IMR-90 (cell line): Measurements from ENCODE around the gene ALK. TPM values are rescaled to one million over a fixed set of nuclear protein-coding genes. Genes with fewer than 3 reads are reported as not detected.

Source experiments
- ATAC-seq: fragments of 200-7000 bp; cut with Tn5 transposase; 2 replicates; pipeline ENCODE4 v1.9.1; 2020; ENCODE audit warnings: low read depth, mild to moderate bottlenecking, moderate library complexity
- BruUV-seq: library from RNA; stranded (reverse); fragments of 400-500 nt; replicated peaks from 2 replicates; lab custom pipeline; 2021; lab: Mats Ljungman, UMichigan
- CTCF ChIA-PET: fragments of 300-600 bp; formaldehyde crosslinking; extraction: SDS; loops from one replicate; lab custom pipeline; 2021; ENCODE audit warnings: antibody characterized with exemption; lab: Yijun Ruan, JAX
- POLR2A ChIA-PET: fragments of 300-600 bp; sonication (Branson Sonifier 250); formaldehyde crosslinking; loops from one replicate; lab custom pipeline; 2022; ENCODE audit warnings: antibody characterized with exemption; ENCODE audit not compliant: unreplicated experiment; lab: Charles Lee
- DNase-seq: peaks from one replicate; pipeline ENCODE4 v3.0.0; 2013
- H2AFZ ChIP-seq: replicated peaks from 2 replicates; pipeline ENCODE3; 2013; ENCODE audit warnings: low read length, mild to moderate bottlenecking; ENCODE audit not compliant: poor library complexity
- H2AK5ac ChIP-seq: 2 replicates; pipeline ENCODE4 v1.6.1; 2013; ENCODE audit warnings: low read depth, low read length, inconsistent platforms
- H2AK9ac ChIP-seq: replicated peaks from 2 replicates; pipeline ENCODE3; 2013; ENCODE audit warnings: mild to moderate bottlenecking, low read depth, low read length, moderate library complexity; ENCODE audit not compliant: poor library complexity
- H2BK120ac ChIP-seq: 2 replicates; pipeline ENCODE4 v1.6.1; 2013; ENCODE audit warnings: low read depth, low read length, inconsistent platforms
- H2BK15ac ChIP-seq: 3 replicates; pipeline ENCODE4 v1.6.1; 2013; ENCODE audit warnings: low read depth, low read length, inconsistent platforms
- H2BK20ac ChIP-seq: 2 replicates; pipeline ENCODE4 v1.6.1; 2013; ENCODE audit warnings: low read depth, mild to moderate bottlenecking, inconsistent platforms, low read length, moderate library complexity
- H2BK5ac ChIP-seq: 2 replicates; pipeline ENCODE4 v1.6.1; 2013; ENCODE audit warnings: mild to moderate bottlenecking, low read depth, low read length, inconsistent platforms; ENCODE audit not compliant: poor library complexity, severe bottlenecking
- H3K14ac ChIP-seq: replicated peaks from 2 replicates; pipeline ENCODE4 v1.6.1; 2013; ENCODE audit warnings: low read depth, low read length, inconsistent platforms
- H3K18ac ChIP-seq: 2 replicates; pipeline ENCODE4 v1.6.1; 2013; ENCODE audit warnings: low read depth, low read length, control low read depth
- H3K23ac ChIP-seq: 2 replicates; pipeline ENCODE4 v1.6.1; 2013; ENCODE audit warnings: low read depth, low read length, inconsistent platforms
- H3K27ac ChIP-seq: 2 replicates; pipeline ENCODE4 v1.5.1; 2013; ENCODE audit warnings: mild to moderate bottlenecking, control low read depth, low read length; ENCODE audit not compliant: insufficient read depth
- H3K27me3 ChIP-seq: 2 replicates; pipeline ENCODE4 v1.6.1; 2013; ENCODE audit warnings: low read length; ENCODE audit not compliant: control insufficient read depth, insufficient read depth
- H3K36me3 ChIP-seq: 2 replicates; pipeline ENCODE4 v1.6.1; 2013; ENCODE audit warnings: low read length, mixed read lengths; ENCODE audit not compliant: control insufficient read depth, insufficient read depth
- H3K4ac ChIP-seq: 2 replicates; pipeline ENCODE4 v1.6.1; 2013; ENCODE audit warnings: low read depth, low read length, inconsistent platforms
- H3K4me1 ChIP-seq: 2 replicates; pipeline ENCODE4 v1.6.1; 2013; ENCODE audit warnings: low read length, mixed read lengths; ENCODE audit not compliant: control insufficient read depth, insufficient read depth
- H3K4me2 ChIP-seq: 2 replicates; pipeline ENCODE4 v1.6.1; 2013; ENCODE audit warnings: low read depth, mild to moderate bottlenecking, control low read depth, low read length, moderate library complexity
- H3K4me3 ChIP-seq: 2 replicates; pipeline ENCODE4 v1.5.1; 2013; ENCODE audit warnings: low read depth, mild to moderate bottlenecking, control low read depth, low read length, moderate library complexity; ENCODE audit not compliant: insufficient read depth
- H3K56ac ChIP-seq: 2 replicates; pipeline ENCODE4 v1.6.1; 2013; ENCODE audit warnings: low read length, inconsistent platforms; ENCODE audit not compliant: insufficient read depth; ENCODE audit errors: extremely low read depth
- H3K79me1 ChIP-seq, 2 experiments: 2 replicates each; pipeline ENCODE4 v1.6.1; 2013; ENCODE audit warnings: low read length in 2 of 2, inconsistent platforms in 1 of 2, low read depth in 1 of 2
- H3K9ac ChIP-seq: 2 replicates; pipeline ENCODE4 v1.6.1; 2013; ENCODE audit warnings: low read depth, low read length, control low read depth
- H3K9me1 ChIP-seq: 2 replicates; pipeline ENCODE4 v1.6.1; 2013; ENCODE audit warnings: low read length, inconsistent platforms; ENCODE audit not compliant: insufficient read depth
- H3K9me3 ChIP-seq: 2 replicates; pipeline ENCODE4 v1.6.1; 2013; ENCODE audit warnings: low read length; ENCODE audit not compliant: control insufficient read depth, insufficient read depth
- H4K20me1 ChIP-seq: 2 replicates; pipeline ENCODE4 v1.6.1; 2013; ENCODE audit warnings: low read length, inconsistent platforms; ENCODE audit not compliant: insufficient read depth
- H4K5ac ChIP-seq: 2 replicates; pipeline ENCODE4 v1.6.1; 2013; ENCODE audit warnings: mild to moderate bottlenecking, low read depth, low read length, control low read depth
- H4K8ac ChIP-seq, 2 experiments: 2 replicates each; pipeline ENCODE4 v1.6.1; 2013; ENCODE audit warnings: low read depth in 2 of 2, low read length in 2 of 2, control low read depth in 1 of 2, inconsistent platforms in 1 of 2
- H4K91ac ChIP-seq: 2 replicates; pipeline ENCODE4 v1.6.1; 2013; ENCODE audit warnings: low read depth, low read length, inconsistent platforms; ENCODE audit not compliant: insufficient read depth
- CEBPB ChIP-seq: IDR thresholded peaks from 2 replicates; pipeline ENCODE4 v1.6.1; 2012; ENCODE audit warnings: low read depth, low read length, improper control_type of control experiment
- CHD1 ChIP-seq: IDR thresholded peaks from 2 replicates; pipeline ENCODE4 v1.6.1; 2012; ENCODE audit warnings: low read depth, low read length, improper control_type of control experiment
- FOS ChIP-seq: fragments of 150-350 bp; IDR thresholded peaks from 2 replicates; pipeline ENCODE4 v1.6.1; 2016; ENCODE audit warnings: low read depth, low read length
- MAFK ChIP-seq: IDR thresholded peaks from 2 replicates; pipeline ENCODE4 v1.6.1; 2012; ENCODE audit warnings: low read depth, low read length, improper control_type of control experiment
- MAZ ChIP-seq: IDR thresholded peaks from 2 replicates; pipeline ENCODE4 v1.6.1; 2012; ENCODE audit warnings: low read depth, mild to moderate bottlenecking, low read length, improper control_type of control experiment, moderate library complexity, borderline replicate concordance
- RFX5 ChIP-seq: IDR thresholded peaks from 2 replicates; pipeline ENCODE4 v1.8.0; 2012; ENCODE audit warnings: low read depth, mild to moderate bottlenecking, low read length, moderate library complexity
- SMC3 ChIP-seq: fragments of 150-350 bp; IDR thresholded peaks from 2 replicates; pipeline ENCODE4 v1.6.1; 2016; ENCODE audit warnings: low read depth, mild to moderate bottlenecking, antibody characterized with exemption, low read length, moderate library complexity
- dilution Hi-C: fragments of 300-500 bp; cut with HindIII; formaldehyde crosslinking; loops from one replicate; pipeline ENCODE4 v1.14.3; 2018; ENCODE audit warnings: low sequenced_read_pairs; ENCODE audit not compliant: unreplicated experiment
- in situ Hi-C: fragments of 300-500 bp; cut with MboI; formaldehyde crosslinking; loops from 3 replicates; pipeline ENCODE4 v1.14.3; 2019; ENCODE audit warnings: low sequenced_read_pairs, inconsistent platforms, mixed read lengths
- intact Hi-C: fragments of 100-400 bp; cut with micrococcal nuclease; formaldehyde crosslinking; loops from 2 replicates; pipeline ENCODE4 v1.10.0; 2022
- polyA plus RNA-seq, 3 experiments: library from polyadenylated mRNA; depleted of rRNA; stranded (reverse); fragments of >200 nt; gene quantifications; 2 replicates each; pipeline ENCODE4 v1.2.3, GENCODE V29; 2012; ENCODE audit warnings: low replicate concordance in 1 of 3
- total RNA-seq: library from RNA; depleted of rRNA; stranded (reverse); fragments of >200 nt; gene quantifications from 2 replicates; pipeline ENCODE4 v1.2.3, GENCODE V29; 2012
- TF ChIP-seq, protein P1 (sequence below): fragments of 150-350 bp; IDR thresholded peaks from 2 replicates; pipeline ENCODE4 v1.6.1; 2016; ENCODE audit warnings: low read depth, mild to moderate bottlenecking, low read length, moderate library complexity, borderline replicate concordance

Gene ALK
- total and polyA plus RNA-seq, 2 of the 4 experiments (the other 2 are of a cell fraction): not detected

DNA sequence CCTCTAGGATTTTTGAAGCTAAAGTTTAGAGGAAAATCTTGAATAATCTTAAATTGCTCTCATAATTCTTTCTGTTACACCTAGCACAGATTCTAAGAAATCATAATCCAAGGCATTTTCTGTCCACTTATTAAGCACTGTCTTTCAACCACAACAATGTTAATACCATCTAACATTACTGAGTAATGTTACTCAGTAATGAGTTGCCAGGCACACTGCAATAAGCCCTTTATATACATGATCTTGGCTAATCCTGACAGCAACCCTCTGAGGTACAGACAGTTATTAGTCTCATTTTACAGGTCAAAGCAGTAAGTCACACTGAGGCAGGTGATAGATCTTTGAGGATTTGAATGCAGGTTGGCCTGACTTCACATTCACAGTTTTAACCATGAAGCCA is 291.9 kb downstream of the ALK start:
- dilution Hi-C loops (no loop called here), intact Hi-C loops (loop anchor here (5.0 kb wide), 1 partner anchor 107 kb away; no protein-coding TSS in a partner anchor), in situ Hi-C loops (no loop called here)
- no peaks in the 10 kb centered on the region for H3K27me3 ChIP-seq
- H3K36me3 ChIP-seq: no peaks in the 10 kb centered on the region
- DNase-seq (no peak), ATAC-seq (no peak)
- H3K4ac ChIP-seq: no peak overlapping the region
- peak overlapping the region; percentile 58; the same call in 1 of the 2 replicates for H4K5ac ChIP-seq
- no peaks in the 10 kb centered on the region for H3K79me1 ChIP-seq
- no peak overlapping the region for H2AK5ac ChIP-seq
- no peak overlapping the region for H2BK5ac ChIP-seq
- no peaks in the 10 kb centered on the region for H4K20me1 ChIP-seq
- no peak overlapping the region for H4K91ac ChIP-seq
- TF ChIP-seq RFX5 (peak; percentile 57; the same call in 1 of the 2 replicates), SMC3 (no peak), CHD1 (no peak), MAZ (no peak), CEBPB (no peak), MAFK (no peak), FOS (no peak)
- TF ChIP-seq, protein P1, sequence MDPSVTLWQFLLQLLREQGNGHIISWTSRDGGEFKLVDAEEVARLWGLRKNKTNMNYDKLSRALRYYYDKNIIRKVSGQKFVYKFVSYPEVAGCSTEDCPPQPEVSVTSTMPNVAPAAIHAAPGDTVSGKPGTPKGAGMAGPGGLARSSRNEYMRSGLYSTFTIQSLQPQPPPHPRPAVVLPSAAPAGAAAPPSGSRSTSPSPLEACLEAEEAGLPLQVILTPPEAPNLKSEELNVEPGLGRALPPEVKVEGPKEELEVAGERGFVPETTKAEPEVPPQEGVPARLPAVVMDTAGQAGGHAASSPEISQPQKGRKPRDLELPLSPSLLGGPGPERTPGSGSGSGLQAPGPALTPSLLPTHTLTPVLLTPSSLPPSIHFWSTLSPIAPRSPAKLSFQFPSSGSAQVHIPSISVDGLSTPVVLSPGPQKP: no peak
- 0 out of 2 replicates have a peak overlapping the region, but pooled peaks have one; percentile 71 for H2BK20ac ChIP-seq
- H3K9me1 ChIP-seq: peaks cover 12% of the 10 kb centered on the region; the same call in 1 of the 2 replicates
- no peak overlapping the region for H2AK9ac ChIP-seq
- H3K4me1 ChIP-seq: peaks cover 11% of the 10 kb centered on the region
- BruUV-seq: no TSS peak
- no peak overlapping the region for H3K4me2 ChIP-seq
- no peak overlapping the region for H3K56ac ChIP-seq
- no peak overlapping the region for H2AFZ ChIP-seq
- POLR2A ChIA-PET: no interaction called here
- H2BK15ac ChIP-seq: peak overlapping the region; percentile 15; the same call in 1 of the 3 replicates
- H2BK120ac ChIP-seq: peak overlapping the region; percentile 62; the same call in 1 of the 2 replicates
- H3K4me3 ChIP-seq: no peak overlapping the region
- H3K9ac ChIP-seq: no peak overlapping the region
- peak overlapping the region; percentile 12; the same call in 1 of the 2 replicates for H3K14ac ChIP-seq
- H4K8ac ChIP-seq: no peak overlapping the region
- H3K18ac ChIP-seq: peak overlapping the region; percentile 41; the same call in 1 of the 2 replicates
- H3K23ac ChIP-seq: no peak overlapping the region
- no peaks in the 10 kb centered on the region for H3K9me3 ChIP-seq
- no peak overlapping the region for H3K27ac ChIP-seq
- CTCF ChIA-PET: no interaction called here
